Endodermal cell (in vitro differentiated cells): ENCODE results near the gene DLG2. TPM values are rescaled to one million over a fixed set of nuclear protein-coding genes. Genes with fewer than 3 reads are reported as not detected.

Source experiments
- DNase-seq: peaks from one replicate; pipeline ENCODE4 v3.0.0-alpha.2; 2017
- H3K27ac ChIP-seq: 2 replicates; pipeline ENCODE4 v1.5.1; 2013; ENCODE audit warnings: mild to moderate bottlenecking, low read depth, low read length, moderate library complexity
- H3K27me3 ChIP-seq: 2 replicates; pipeline ENCODE4 v1.6.1; 2013; ENCODE audit warnings: mild to moderate bottlenecking, low read length, moderate library complexity; ENCODE audit not compliant: insufficient read depth, control insufficient read depth, poor library complexity, severe bottlenecking
- H3K36me3 ChIP-seq: 2 replicates; pipeline ENCODE4 v1.7.0; 2013; ENCODE audit warnings: mild to moderate bottlenecking, low read length, moderate library complexity; ENCODE audit not compliant: control insufficient read depth, insufficient read depth
- H3K4me1 ChIP-seq: one replicate; pipeline ENCODE4 v1.7.0; 2013; ENCODE audit warnings: low read length; ENCODE audit not compliant: control insufficient read depth, insufficient read depth
- H3K4me3 ChIP-seq: 2 replicates; pipeline ENCODE4 v1.5.1; 2013; ENCODE audit warnings: mild to moderate bottlenecking, low read length, moderate library complexity
- H3K9ac ChIP-seq: 2 replicates; pipeline ENCODE4 v1.6.1; 2013; ENCODE audit warnings: mild to moderate bottlenecking, low read length, moderate library complexity; ENCODE audit not compliant: poor library complexity, severe bottlenecking; ENCODE audit errors: extremely low read depth
- H3K9me3 ChIP-seq: 2 replicates; pipeline ENCODE4 v1.6.1; 2013; ENCODE audit warnings: mild to moderate bottlenecking, low read length, moderate library complexity; ENCODE audit not compliant: control insufficient read depth
- H3K27ac Mint-ChIP-seq: 2 replicates; pipeline ENCODE4 v1.8.0; 2020; ENCODE audit warnings: mixed read lengths
- H3K27me3 Mint-ChIP-seq: 2 replicates; pipeline ENCODE4 v1.8.0; 2021; ENCODE audit warnings: mild to moderate bottlenecking, mixed read lengths; ENCODE audit not compliant: insufficient read depth
- H3K36me3 Mint-ChIP-seq: 2 replicates; pipeline ENCODE4 v1.8.0; 2020; ENCODE audit warnings: low read depth, mixed read lengths
- H3K4me1 Mint-ChIP-seq: 2 replicates; pipeline ENCODE4 v1.8.0; 2020; ENCODE audit warnings: mixed read lengths
- H3K4me3 Mint-ChIP-seq: 2 replicates; pipeline ENCODE4 v1.8.0; 2020; ENCODE audit warnings: mild to moderate bottlenecking, moderate library complexity, mixed read lengths
- H3K9me3 Mint-ChIP-seq: 2 replicates; pipeline ENCODE4 v1.8.0; 2020; ENCODE audit warnings: mild to moderate bottlenecking, mixed read lengths
- WGBS, 2 experiments: methylation state at CpG; one replicate each; pipeline versions ENCODE4 v1.1.5 to v1.1.7; 2013; ENCODE audit warnings: missing lambda C conversion rate in 2 of 2, mixed read lengths in 1 of 2; ENCODE audit not compliant: insufficient coverage in 1 of 2, insufficient read length in 1 of 2; 5-methylcytosine and 5-hydroxymethylcytosine counted together
- total RNA-seq, 2 donors: library from RNA; stranded (reverse); fragmentation: NEBNext Ultra II Directional in 1 of 2; extraction: Animal tissue kit (Norgen Biotek cat#: 25700) in 1 of 2; gene quantifications; 2 replicates in 1 of 2; 3 replicates in 1 of 2; pipeline ENCODE4 v1.2.1, GENCODE V29; 2021
- TF ChIP-seq, protein P1 (sequence below): fragments of 200-600 bp; sonication (generic); conservative IDR thresholded peaks from 2 replicates; pipeline ENCODE4 v1.5.0; 2021; ENCODE audit warnings: antibody characterized with exemption, mild to moderate bottlenecking

Gene DLG2
- total RNA-seq, 2 donors from 2014 or later: 9.6 to 10.6 TPM

DNA sequence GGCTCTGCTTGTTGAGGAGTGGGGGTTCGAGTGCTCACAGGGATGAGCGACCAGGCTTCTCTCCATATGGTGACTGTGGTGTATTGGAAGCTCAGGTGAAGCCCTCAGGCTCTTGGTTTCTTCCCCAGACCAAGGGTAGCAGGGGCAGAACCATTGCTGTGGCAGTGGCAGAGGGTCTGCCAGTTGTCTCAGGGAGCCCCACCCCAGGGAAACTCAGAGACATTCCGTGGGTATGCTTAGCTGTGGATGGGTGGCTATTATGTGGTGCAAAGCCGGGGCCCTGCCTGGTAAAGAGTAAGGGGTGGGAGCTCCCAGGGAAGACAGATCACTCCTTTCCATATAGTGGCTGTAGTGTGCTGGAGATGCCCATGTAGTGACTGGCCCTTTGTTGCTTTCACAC is 167.8 kb downstream of the DLG2 start:
- DNase-seq: no peak
- Histone ChIP-seq H3K4me1 (no peaks in the 10 kb centered on the region), H3K27ac (no peak overlapping the region), H3K9me3 (peaks cover 9% of the 10 kb centered on the region), H3K9ac (no peak overlapping the region), H3K4me3 (no peak overlapping the region), H3K36me3 (no peaks in the 10 kb centered on the region), H3K27me3 (no peaks in the 10 kb centered on the region)
- Mint-ChIP-seq H3K4me3 (no peak overlapping the region), H3K27ac (no peak overlapping the region), H3K36me3 (no peaks in the 10 kb centered on the region), H3K27me3 (no peaks in the 10 kb centered on the region), H3K4me1 (no peaks in the 10 kb centered on the region), H3K9me3 (peaks cover 18% of the 10 kb centered on the region)
- TF ChIP-seq, protein P1, sequence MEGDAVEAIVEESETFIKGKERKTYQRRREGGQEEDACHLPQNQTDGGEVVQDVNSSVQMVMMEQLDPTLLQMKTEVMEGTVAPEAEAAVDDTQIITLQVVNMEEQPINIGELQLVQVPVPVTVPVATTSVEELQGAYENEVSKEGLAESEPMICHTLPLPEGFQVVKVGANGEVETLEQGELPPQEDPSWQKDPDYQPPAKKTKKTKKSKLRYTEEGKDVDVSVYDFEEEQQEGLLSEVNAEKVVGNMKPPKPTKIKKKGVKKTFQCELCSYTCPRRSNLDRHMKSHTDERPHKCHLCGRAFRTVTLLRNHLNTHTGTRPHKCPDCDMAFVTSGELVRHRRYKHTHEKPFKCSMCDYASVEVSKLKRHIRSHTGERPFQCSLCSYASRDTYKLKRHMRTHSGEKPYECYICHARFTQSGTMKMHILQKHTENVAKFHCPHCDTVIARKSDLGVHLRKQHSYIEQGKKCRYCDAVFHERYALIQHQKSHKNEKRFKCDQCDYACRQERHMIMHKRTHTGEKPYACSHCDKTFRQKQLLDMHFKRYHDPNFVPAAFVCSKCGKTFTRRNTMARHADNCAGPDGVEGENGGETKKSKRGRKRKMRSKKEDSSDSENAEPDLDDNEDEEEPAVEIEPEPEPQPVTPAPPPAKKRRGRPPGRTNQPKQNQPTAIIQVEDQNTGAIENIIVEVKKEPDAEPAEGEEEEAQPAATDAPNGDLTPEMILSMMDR: no peak
- WGBS, 2 experiments: 80 to 84% methylated on average over 1 to 4 of the region's 4 CpGs

GRCh38 chr11:85444479-85444878 is 182.7 kb downstream of the DLG2 start:
- no peak overlapping the region for H3K4me3 ChIP-seq
- Mint-ChIP-seq H3K27ac (no peak overlapping the region), H3K4me1 (peaks cover 5% of the 10 kb centered on the region), H3K4me3 (no peak overlapping the region), H3K9me3 (no peaks in the 10 kb centered on the region), H3K27me3 (no peaks in the 10 kb centered on the region), H3K36me3 (no peaks in the 10 kb centered on the region)
- no peaks in the 10 kb centered on the region for H3K4me1 ChIP-seq
- WGBS, 2 experiments: 94% methylated on average over 1 of the region's 1 CpG; no CpG with 5 or more reads in 1 of the 2 experiments
- H3K9me3 ChIP-seq: no peaks in the 10 kb centered on the region
- no peak overlapping the region for H3K27ac ChIP-seq
- H3K36me3 ChIP-seq: no peaks in the 10 kb centered on the region
- DNase-seq: no peak
- no peaks in the 10 kb centered on the region for H3K27me3 ChIP-seq
- TF ChIP-seq, protein P1: no peak
- no peak overlapping the region for H3K9ac ChIP-seq

DNA sequence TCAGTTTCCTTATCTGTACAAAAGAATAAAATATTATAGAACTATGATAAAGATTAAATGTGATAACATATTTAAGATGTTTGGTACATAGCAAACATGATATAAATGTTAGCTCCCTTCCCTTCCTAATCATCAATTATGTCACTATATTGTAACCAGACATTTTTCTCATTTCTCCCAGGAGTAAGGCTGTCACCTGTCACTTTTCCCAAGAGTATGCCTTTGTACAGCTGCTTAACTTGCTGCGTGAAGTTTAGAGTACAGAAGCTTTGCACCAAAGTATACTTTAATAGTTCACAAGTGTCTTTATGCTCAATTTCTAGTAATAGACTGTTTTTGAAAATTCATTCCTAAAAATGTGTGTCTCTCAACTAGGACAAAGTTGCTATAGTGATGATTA is 186.9 kb downstream of the DLG2 start:
- no peaks in the 10 kb centered on the region for H3K4me1 ChIP-seq
- H3K27ac Mint-ChIP-seq: no peak overlapping the region
- H3K36me3 ChIP-seq: no peaks in the 10 kb centered on the region
- no peak overlapping the region for H3K27ac ChIP-seq
- no peak for DNase-seq
- 95 to 100% methylated on average over 1 of the region's 1 CpG for WGBS, 2 experiments
- no peaks in the 10 kb centered on the region for H3K4me1 Mint-ChIP-seq
- peaks cover 17% of the 10 kb centered on the region for H3K9me3 Mint-ChIP-seq
- H3K27me3 Mint-ChIP-seq: no peaks in the 10 kb centered on the region
- H3K4me3 Mint-ChIP-seq: no peak overlapping the region
- no peaks in the 10 kb centered on the region for H3K27me3 ChIP-seq
- no peaks in the 10 kb centered on the region for H3K36me3 Mint-ChIP-seq
- peaks cover 7% of the 10 kb centered on the region for H3K9me3 ChIP-seq
- TF ChIP-seq, protein P1: no peak
- no peak overlapping the region for H3K4me3 ChIP-seq
- no peak overlapping the region for H3K9ac ChIP-seq
